KMS-11 (cell line): Measurements from ENCODE around the gene MAGI2.

ENCODE experiments used
- H2AFZ ChIP-seq: fragments of 200-600 bp; sonication (generic); 2 replicates; pipeline ENCODE4 v1.6.1; 2016; ENCODE audit warnings: antibody characterized with exemption, mixed run types, low read depth
- H3K27ac ChIP-seq: fragments of 200-600 bp; sonication (generic); 2 replicates; pipeline ENCODE4 v1.6.1; 2016; ENCODE audit warnings: mild to moderate bottlenecking, mixed run types
- H3K27me3 ChIP-seq: fragments of 200-600 bp; sonication (generic); 2 replicates; pipeline ENCODE4 v1.6.1; 2017; ENCODE audit warnings: mild to moderate bottlenecking, low read depth, mixed run types, moderate library complexity; ENCODE audit not compliant: insufficient read depth
- H3K36me3 ChIP-seq: fragments of 200-600 bp; sonication (generic); 2 replicates; pipeline ENCODE4 v1.6.1; 2017; ENCODE audit warnings: mild to moderate bottlenecking, mixed run types; ENCODE audit not compliant: insufficient read depth
- H3K4me1 ChIP-seq: fragments of 200-600 bp; sonication (generic); 2 replicates; pipeline ENCODE4 v1.6.1; 2016; ENCODE audit warnings: mild to moderate bottlenecking, low read depth, mixed run types; ENCODE audit not compliant: poor library complexity, severe bottlenecking
- H3K4me2 ChIP-seq: fragments of 200-600 bp; sonication (generic); 2 replicates; pipeline ENCODE4 v1.7.0; 2016; ENCODE audit warnings: mild to moderate bottlenecking, mixed run types
- H3K4me3 ChIP-seq: fragments of 200-600 bp; sonication (generic); IDR thresholded peaks from 2 replicates; pipeline ENCODE4 v1.6.1; 2017; ENCODE audit warnings: low read depth, low read length, mixed read lengths; ENCODE audit not compliant: insufficient read depth
- H3K79me2 ChIP-seq: fragments of 200-600 bp; sonication (generic); 2 replicates; pipeline ENCODE4 v1.6.1; 2016; ENCODE audit warnings: low read depth, mixed run types; ENCODE audit not compliant: insufficient read depth
- H3K9ac ChIP-seq: fragments of 200-600 bp; sonication (generic); 2 replicates; pipeline ENCODE4 v1.6.1; 2016; ENCODE audit warnings: mild to moderate bottlenecking, mixed run types
- H4K20me1 ChIP-seq: fragments of 200-600 bp; sonication (generic); 2 replicates; pipeline ENCODE4 v1.6.1; 2016; ENCODE audit warnings: mild to moderate bottlenecking, mixed run types; ENCODE audit not compliant: insufficient read depth
- TF ChIP-seq, protein P1 (sequence below): fragments of 200-600 bp; sonication (generic); conservative IDR thresholded peaks from 2 replicates; pipeline ENCODE4 v1.6.1; 2017; ENCODE audit warnings: low read depth, mild to moderate bottlenecking, antibody characterized with exemption, low read length, moderate library complexity, mixed read lengths

Gene MAGI2

DNA sequence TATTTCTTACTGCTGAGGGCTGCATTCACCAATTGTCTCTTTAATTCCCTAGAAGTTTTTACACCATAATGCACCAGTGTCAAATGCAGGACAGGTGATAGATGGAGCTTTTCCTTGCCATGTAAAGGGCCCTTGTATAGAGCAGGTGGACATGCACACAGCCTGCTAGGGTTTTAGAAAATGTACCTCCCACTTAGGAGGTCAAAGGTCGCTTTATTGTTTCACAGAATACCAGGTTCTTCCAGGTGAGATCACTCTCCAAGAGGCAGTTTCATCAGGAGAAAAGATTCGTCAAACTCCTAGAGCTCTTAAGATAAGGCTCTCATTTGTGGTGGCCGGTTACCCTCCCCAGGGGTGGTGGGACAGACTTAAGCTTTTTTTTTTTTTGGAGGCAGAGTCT, 1439.1 kb downstream of the MAGI2 start:
- H3K27ac ChIP-seq = no peak overlapping the region
- no peaks in the 10 kb centered on the region for H4K20me1 ChIP-seq
- no peak overlapping the region for H3K4me3 ChIP-seq
- H3K4me1 ChIP-seq = peaks cover 7% of the 10 kb centered on the region
- TF ChIP-seq, protein P1, sequence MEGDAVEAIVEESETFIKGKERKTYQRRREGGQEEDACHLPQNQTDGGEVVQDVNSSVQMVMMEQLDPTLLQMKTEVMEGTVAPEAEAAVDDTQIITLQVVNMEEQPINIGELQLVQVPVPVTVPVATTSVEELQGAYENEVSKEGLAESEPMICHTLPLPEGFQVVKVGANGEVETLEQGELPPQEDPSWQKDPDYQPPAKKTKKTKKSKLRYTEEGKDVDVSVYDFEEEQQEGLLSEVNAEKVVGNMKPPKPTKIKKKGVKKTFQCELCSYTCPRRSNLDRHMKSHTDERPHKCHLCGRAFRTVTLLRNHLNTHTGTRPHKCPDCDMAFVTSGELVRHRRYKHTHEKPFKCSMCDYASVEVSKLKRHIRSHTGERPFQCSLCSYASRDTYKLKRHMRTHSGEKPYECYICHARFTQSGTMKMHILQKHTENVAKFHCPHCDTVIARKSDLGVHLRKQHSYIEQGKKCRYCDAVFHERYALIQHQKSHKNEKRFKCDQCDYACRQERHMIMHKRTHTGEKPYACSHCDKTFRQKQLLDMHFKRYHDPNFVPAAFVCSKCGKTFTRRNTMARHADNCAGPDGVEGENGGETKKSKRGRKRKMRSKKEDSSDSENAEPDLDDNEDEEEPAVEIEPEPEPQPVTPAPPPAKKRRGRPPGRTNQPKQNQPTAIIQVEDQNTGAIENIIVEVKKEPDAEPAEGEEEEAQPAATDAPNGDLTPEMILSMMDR = no peak
- H2AFZ ChIP-seq = no peak overlapping the region
- no peak overlapping the region for H3K4me2 ChIP-seq
- H3K27me3 ChIP-seq = no peaks in the 10 kb centered on the region
- no peak overlapping the region for H3K9ac ChIP-seq
- H3K36me3 ChIP-seq = no peaks in the 10 kb centered on the region
- H3K79me2 ChIP-seq = no peaks in the 10 kb centered on the region

DNA sequence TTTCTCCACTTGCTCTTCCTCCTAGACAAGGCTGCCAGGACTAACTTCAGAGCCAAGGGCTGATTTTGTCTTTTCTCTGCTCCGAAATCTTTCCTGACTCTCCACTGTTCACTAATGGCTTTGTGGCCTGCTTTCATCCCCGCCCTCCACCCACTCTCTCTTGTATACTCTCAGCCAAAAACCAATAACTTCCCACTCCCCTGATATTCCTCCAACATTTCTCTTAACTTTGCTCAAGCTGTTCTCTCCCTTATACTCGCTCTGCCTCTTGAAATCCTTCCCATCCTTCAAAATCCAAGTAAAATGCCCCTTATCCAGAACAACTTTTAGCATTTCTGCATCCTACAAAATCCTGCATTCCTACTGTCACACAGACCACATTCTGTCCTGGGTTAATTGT, 1440.1 kb downstream of the MAGI2 start:
- no peaks in the 10 kb centered on the region for H3K79me2 ChIP-seq
- H3K27me3 ChIP-seq = no peaks in the 10 kb centered on the region
- H4K20me1 ChIP-seq = no peaks in the 10 kb centered on the region
- no peak overlapping the region for H3K9ac ChIP-seq
- H3K27ac ChIP-seq = no peak overlapping the region
- H3K4me1 ChIP-seq = peaks cover 5% of the 10 kb centered on the region
- H3K4me2 ChIP-seq = no peak overlapping the region
- H3K36me3 ChIP-seq = no peaks in the 10 kb centered on the region
- H3K4me3 ChIP-seq = no peak overlapping the region
- H2AFZ ChIP-seq = no peak overlapping the region
- TF ChIP-seq, protein P1 = no peak

DNA sequence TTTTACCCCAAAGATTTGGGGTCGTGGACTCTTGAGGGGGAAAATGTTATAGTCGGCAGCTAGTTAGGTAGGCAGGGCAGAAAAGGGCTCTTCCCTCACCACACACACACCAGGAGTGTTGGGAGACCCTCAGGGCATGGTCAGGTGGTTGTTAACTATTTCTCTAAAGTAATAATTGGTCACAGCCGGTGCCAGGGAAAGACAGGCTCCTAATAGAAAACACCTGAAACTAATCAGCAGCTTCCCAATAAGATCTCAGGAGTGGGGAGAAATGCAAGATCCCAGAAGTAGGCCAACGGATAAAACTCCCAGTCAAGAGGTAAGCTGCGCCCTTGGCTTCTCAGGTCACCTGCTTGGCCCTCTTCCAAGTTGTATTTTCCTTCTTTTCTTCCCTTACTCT, 1441.8 kb downstream of the MAGI2 start:
- H3K9ac ChIP-seq = no peak overlapping the region
- H3K4me3 ChIP-seq = no peak overlapping the region
- no peaks in the 10 kb centered on the region for H3K27me3 ChIP-seq
- TF ChIP-seq, protein P1 = no peak
- H4K20me1 ChIP-seq = no peaks in the 10 kb centered on the region
- H3K79me2 ChIP-seq = no peaks in the 10 kb centered on the region
- H3K4me1 ChIP-seq = no peaks in the 10 kb centered on the region
- no peaks in the 10 kb centered on the region for H3K36me3 ChIP-seq
- H2AFZ ChIP-seq = no peak overlapping the region
- no peak overlapping the region for H3K27ac ChIP-seq
- H3K4me2 ChIP-seq = no peak overlapping the region

DNA sequence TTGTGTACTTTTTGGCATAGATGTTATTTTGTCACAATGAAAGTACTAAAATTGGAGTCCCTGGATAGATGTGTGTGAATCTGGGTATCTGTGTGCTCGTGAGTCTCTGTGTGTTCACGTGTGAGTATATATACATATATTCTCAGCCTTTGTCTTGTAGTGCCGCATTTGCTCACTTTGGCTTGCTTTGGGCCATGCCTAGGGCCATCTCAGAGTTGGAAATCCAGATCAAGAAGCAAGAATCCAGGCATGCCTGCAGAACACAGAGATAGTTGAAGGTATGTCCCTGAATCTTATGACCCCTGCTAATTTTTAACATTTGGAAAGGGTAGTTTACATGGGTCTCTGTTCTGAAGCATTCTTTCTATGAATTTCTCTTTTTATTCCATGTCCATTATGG, 1446.2 kb downstream of the MAGI2 start:
- Histone ChIP-seq H3K4me1 (no peaks in the 10 kb centered on the region), H4K20me1 (no peaks in the 10 kb centered on the region), H3K9ac (no peak overlapping the region), H3K27me3 (no peaks in the 10 kb centered on the region), H3K4me2 (no peak overlapping the region), H2AFZ (no peak overlapping the region), H3K27ac (no peak overlapping the region), H3K4me3 (no peak overlapping the region), H3K79me2 (no peaks in the 10 kb centered on the region), H3K36me3 (no peaks in the 10 kb centered on the region)
- TF ChIP-seq, protein P1 = no peak
